Measurements from ENCODE around the gene ARHGEF1. TPM values are rescaled to one million over a fixed set of nuclear protein-coding genes. Genes with fewer than 3 reads are reported as not detected.
A peak's percentile ranks its signal among the peaks of the same experiment; 100 is the strongest.

Gene ARHGEF1
- total RNA-seq, 8 experiments from 2014 or later: 10.4 to 64.9 (median 24.2) TPM

DNA sequence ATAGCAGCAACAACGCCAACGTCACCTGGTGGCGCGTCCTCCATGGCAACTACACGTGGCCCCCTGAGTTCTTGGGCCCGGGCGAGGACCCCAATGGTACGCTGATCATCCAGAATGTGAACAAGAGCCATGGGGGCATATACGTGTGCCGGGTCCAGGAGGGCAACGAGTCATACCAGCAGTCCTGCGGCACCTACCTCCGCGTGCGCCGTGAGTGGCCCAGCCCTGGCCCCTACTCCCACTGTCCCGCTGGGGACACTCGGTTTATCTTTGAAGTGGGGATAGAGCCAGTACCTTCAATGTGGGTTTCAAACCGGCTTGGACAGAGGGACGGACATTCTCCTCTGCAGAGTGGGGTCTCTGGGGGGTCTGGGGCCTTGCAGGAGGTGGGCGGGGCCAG, 3.9 kb upstream of the ARHGEF1 start:
- Histone ChIP-seq H3K4me1 (replicated peaks in 1 of 2) (peaks cover 3 to 6% of the 10 kb centered on the region in 2 donors), H3K4me3 (no peak overlapping the region), H3K27ac (no peak overlapping the region)
- in situ Hi-C loops (cut with MboI; ENCODE audit: low pct_unique_long_range_greater_than_20kb in 2 of 9, low sequenced_read_pairs in 9 of 9, unreplicated experiment in 9 of 9): loop anchor here in 1 of 9 experiments (10.0 kb wide), 1 partner anchor 76 kb away; the partner anchor contains the start of gene RABAC1
- ATAC-seq (replicated peaks in 6 of 8): no peak
- WGBS, 10 experiments: 73% methylated on average over 3 of the region's 21 CpGs; no CpG with 5 or more reads in 9 of the 10 experiments

DNA sequence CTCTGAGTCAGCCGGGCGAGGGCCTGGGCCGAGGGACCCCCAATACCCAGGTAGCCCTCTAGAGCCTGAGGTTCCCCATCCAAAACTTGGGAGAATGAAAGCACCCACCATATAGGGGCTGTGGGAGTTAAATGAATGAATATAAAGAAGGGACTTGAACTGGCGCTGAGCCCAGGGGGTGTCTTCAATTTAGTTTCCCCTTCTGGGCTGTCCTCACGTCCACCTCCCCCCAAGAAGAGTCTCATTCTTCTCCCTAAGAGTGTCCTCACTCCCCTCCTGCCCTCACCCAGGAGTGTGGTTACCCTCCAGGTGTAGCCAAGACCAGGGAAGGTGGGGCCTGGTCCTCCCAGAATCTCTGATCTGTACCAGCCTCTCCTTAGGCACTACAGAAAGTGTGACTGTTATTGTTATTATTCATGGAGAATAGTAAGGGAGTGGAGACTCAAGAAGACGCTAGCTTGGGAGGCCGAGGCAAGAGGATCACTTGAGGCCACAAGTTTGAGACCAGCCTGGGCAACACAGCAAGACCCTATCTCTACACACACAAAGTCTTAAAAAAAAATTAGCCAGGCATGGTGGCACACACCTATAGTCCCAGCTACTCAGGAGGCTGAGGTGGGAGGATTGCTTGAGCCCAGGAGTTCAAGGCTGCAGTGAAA, 3.2 kb upstream of the ARHGEF1 start:
- WGBS, 10 experiments: 56 to 92% (median 67%) methylated on average over 1 to 3 of the region's 7 CpGs; no CpG with 5 or more reads in 6 of the 10 experiments

DNA sequence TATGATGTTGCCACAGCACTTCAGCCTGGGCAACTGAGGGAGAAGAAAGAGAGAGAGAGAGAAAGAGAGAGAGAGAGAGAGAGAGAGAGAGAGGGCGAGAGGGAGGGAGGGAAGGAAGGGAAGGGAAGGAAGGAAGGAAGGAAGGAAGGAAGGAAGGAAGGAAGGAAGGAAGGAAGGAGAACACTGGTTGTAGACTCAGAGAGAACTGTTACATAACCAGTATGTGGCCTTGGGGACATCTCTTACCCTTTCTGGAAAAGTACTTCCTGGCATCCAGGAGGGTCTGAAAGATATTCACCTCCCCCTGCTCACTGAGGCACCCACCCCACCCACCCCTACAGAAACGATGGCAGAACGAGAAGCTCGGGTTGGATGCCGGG, 2.7 kb upstream of the ARHGEF1 start:
- WGBS, 10 experiments: 40% methylated on average over 1 of the region's 5 CpGs; no CpG with 5 or more reads in 9 of the 10 experiments
- in situ Hi-C loops (cut with MboI; ENCODE audit: low pct_unique_long_range_greater_than_20kb in 2 of 9, low sequenced_read_pairs in 9 of 9, unreplicated experiment in 9 of 9): loop anchor here in 1 of 9 experiments (10.0 kb wide), 1 partner anchor 74 kb away; the partner anchor contains the start of gene RABAC1
- H3K4me1 ChIP-seq (replicated peaks in 1 of 2): peaks cover 9 to 12% of the 10 kb centered on the region in 2 donors
- H3K4me3 ChIP-seq: no peak overlapping the region
- no peak overlapping the region for H3K27ac ChIP-seq
- ATAC-seq (replicated peaks in 6 of 8): no peak

More for the DNA sequence above, 3.2 kb upstream of the ARHGEF1 start:
- in situ Hi-C loops (cut with MboI; ENCODE audit: low pct_unique_long_range_greater_than_20kb in 2 of 9, low sequenced_read_pairs in 9 of 9, unreplicated experiment in 9 of 9): loop anchor here in 2 of 9 experiments (10.0 kb wide), 1 partner anchor 75 kb away; the partner anchor contains the start of gene RABAC1 (in 2 of the 2)
- Histone ChIP-seq H3K27ac (no peak overlapping the region), H3K4me1 (replicated peaks in 1 of 2) (peaks cover 4 to 7% of the 10 kb centered on the region in 2 donors), H3K4me3 (no peak overlapping the region)
- no peak for ATAC-seq (replicated peaks in 6 of 8)

DNA sequence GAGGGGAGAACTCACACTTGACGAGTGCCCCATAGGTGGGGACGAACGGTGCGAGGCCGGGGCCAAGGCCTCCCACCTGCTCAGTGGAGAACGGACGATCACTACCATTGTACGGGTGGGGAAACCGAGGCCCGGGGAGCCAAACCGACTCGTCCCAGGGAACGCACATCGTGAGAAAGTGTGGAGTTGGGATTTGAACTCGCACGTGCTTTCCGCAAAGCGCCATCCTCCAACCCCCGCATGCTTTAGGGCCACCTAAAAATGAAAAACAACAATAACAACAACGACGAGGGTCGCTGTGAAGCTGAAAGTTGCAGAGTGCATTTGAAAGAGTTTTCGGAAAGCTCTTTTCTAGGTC, 458 bp downstream of the ARHGEF1 start:
- in situ Hi-C loops (cut with MboI; ENCODE audit: low pct_unique_long_range_greater_than_20kb in 2 of 9, low sequenced_read_pairs in 9 of 9, unreplicated experiment in 9 of 9): loop anchor here in 1 of 9 experiments (10.0 kb wide), 1 partner anchor 71 kb away; the partner anchor contains the start of gene RABAC1
- H3K4me1 ChIP-seq (replicated peaks in 1 of 2): peaks cover 9 to 12% of the 10 kb centered on the region in 2 donors
- H3K4me3 ChIP-seq: peak overlapping the region; percentile 54 to 91 (median 79)
- 0 to 6% (median 3%) methylated on average over 2 to 10 of the region's 23 CpGs; no CpG with 5 or more reads in 5 of the 10 experiments for WGBS, 10 experiments
- H3K27ac ChIP-seq: no peak overlapping the region
- no peak for ATAC-seq (replicated peaks in 6 of 8)

DNA sequence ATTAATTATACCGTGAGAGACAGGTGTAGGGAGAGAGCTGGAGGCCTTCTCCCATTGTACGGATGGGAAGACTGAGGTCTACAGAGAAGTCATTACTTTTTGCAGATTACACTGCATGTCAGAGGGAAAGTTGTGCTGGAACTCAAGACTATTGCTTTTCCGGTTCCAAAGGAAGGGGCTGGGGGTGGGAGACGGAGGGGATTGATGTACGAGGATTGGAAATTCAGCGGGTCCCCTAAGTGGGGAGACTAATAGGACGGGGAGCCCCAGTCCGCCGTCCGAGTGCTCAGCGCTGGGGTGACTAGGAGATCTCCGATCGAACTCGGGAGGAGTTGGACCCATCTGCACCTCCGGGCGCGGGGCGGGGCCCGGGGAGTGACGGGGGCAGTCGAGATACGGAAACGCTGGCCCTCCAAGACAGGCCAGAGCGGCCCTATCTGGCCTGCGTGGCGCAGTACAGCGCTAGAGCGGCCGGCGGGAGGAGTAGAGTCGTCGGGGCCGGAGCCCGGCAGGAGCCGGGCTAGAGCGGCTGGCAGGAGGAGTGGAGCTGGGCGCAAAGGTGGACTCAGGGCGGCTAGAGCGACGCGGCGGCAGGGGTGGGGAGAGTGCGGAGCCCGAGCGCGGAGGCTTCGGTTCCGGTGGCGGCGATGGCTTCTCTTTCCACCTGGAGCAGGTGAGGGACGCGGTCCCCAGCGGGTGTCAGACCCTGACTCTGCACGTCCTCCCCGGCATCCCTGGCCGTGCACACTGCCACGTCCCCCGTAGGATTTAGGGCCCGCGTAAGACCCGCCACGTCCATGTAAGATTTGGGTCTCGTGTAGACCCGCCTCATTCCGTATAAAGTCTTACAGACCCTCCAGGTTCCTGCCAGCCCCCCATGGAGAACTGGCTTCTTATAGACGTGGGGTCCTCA, 1.1 kb downstream of the ARHGEF1 start:
- Histone ChIP-seq H3K4me3 (peak overlapping the region; percentile 54 to 91 (median 79)), H3K27ac (peak overlapping the region in 1 of 2 donors; percentile 73), H3K4me1 (replicated peaks in 1 of 2) (peaks cover 9 to 12% of the 10 kb centered on the region in 2 donors)
- peak; percentile 86 to 98 (median 98) for ATAC-seq (replicated peaks in 6 of 8)
- in situ Hi-C loops (cut with MboI; ENCODE audit: low pct_unique_long_range_greater_than_20kb in 2 of 9, low sequenced_read_pairs in 9 of 9, unreplicated experiment in 9 of 9): loop anchor here in 1 of 9 experiments (10.0 kb wide), 1 partner anchor 71 kb away; the partner anchor contains the start of gene RABAC1
- WGBS, 10 experiments: 0% methylated on average over 1 to 11 of the region's 66 CpGs; no CpG with 5 or more reads in 2 of the 10 experiments

DNA sequence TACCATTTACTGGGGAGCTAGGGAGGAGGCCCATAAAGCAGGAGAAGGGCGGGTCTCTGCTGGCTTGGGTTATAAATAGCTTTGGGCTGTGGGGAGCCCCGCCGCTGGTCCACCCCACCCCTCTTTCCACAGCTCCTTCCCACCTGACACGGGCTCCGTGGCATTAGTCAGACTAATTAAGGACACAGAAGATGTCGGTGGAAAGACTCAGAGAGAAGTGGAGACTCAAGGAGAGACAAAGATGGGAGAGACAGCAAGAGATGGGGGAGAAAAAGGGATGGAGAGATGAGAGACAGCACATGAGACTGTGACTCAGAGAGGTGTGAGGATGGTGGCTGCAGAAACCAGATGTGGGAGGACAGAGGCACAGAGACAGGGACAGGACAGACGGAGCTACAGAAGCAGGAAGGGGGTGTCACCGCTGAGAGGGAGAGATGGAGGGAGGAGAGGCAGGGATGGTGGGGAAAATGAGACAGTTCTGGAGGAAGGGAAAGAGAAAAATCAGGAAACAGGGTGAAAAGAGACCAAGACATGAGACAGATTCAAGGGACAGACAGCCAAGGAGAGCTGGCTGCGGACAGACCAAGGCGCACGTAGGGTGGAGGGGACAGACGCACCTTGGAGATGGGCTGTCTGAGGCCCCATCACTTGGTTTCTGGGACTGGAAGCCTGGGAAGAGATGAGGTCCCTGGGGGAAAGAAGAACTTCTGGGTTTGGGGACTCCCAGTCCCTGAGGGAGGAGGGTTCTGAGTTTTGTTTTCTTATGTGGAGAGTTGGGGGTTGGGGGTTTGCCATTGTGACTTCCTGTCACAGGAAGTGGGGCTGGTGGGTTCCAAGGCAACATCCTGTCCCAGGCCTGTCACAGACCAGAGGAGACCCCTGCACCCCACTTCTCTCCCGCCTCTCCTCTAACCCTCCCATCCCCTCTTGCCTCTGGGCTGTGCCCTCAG, 4.1 kb downstream of the ARHGEF1 start:
- in situ Hi-C loops (cut with MboI; ENCODE audit: low pct_unique_long_range_greater_than_20kb in 2 of 9, low sequenced_read_pairs in 9 of 9, unreplicated experiment in 9 of 9): loop anchor here in 1 of 9 experiments (10.0 kb wide), 1 partner anchor 68 kb away; the partner anchor contains the start of gene RABAC1
- 35 to 87% (median 74%) methylated on average over 1 to 12 of the region's 13 CpGs; no CpG with 5 or more reads in 2 of the 10 experiments for WGBS, 10 experiments
- Histone ChIP-seq H3K4me3 (no peak overlapping the region), H3K27ac (no peak overlapping the region), H3K4me1 (replicated peaks in 1 of 2) (peaks cover 9 to 12% of the 10 kb centered on the region in 2 donors)
- peak in 2 of 8 experiments; percentile 6 to 14 for ATAC-seq (replicated peaks in 6 of 8)

DNA sequence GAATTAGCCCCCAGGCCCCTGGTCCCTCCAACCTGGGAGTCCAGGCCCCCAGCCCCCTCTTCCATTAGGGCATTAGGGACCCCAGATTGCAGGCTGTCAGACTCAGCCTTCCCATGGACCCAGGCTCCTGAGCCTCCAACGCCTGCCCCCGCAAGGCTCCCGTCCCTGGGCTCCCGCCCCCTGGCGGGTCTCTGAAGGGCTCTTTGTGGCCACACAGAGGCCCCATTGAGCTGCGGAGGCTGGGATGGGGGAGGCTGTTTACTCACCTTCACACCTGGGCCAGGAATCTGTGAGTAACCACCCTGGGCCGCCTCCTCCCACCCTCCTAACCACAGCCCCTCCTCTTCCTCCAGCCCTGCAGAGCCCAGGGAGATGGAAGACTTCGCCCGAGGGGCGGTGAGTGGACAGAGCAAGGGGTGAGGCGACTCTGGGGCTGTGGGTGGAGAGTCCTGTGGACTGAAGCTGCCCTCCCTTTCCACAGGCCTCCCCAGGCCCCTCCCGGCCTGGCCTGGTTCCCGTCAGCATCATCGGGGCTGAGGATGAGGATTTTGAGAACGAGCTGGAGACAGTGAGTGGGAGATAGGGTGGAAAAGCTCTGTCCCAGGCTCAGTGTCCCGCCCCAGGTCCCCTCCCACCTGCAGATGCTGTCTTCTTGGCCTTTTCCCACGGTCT, 4.9 kb downstream of the ARHGEF1 start:
- Histone ChIP-seq H3K4me3 (no peak overlapping the region), H3K4me1 (replicated peaks in 1 of 2) (peaks cover 9 to 12% of the 10 kb centered on the region in 2 donors), H3K27ac (no peak overlapping the region)
- in situ Hi-C loops (cut with MboI; ENCODE audit: low pct_unique_long_range_greater_than_20kb in 2 of 9, low sequenced_read_pairs in 9 of 9, unreplicated experiment in 9 of 9): loop anchor here in 1 of 9 experiments (10.0 kb wide), 1 partner anchor 67 kb away; the partner anchor contains the start of gene RABAC1
- WGBS, 10 experiments: 60 to 71% methylated on average over 1 to 10 of the region's 17 CpGs; no CpG with 5 or more reads in 8 of the 10 experiments
- ATAC-seq (replicated peaks in 6 of 8): peak in 2 of 8 experiments; percentile 35 to 39

DNA sequence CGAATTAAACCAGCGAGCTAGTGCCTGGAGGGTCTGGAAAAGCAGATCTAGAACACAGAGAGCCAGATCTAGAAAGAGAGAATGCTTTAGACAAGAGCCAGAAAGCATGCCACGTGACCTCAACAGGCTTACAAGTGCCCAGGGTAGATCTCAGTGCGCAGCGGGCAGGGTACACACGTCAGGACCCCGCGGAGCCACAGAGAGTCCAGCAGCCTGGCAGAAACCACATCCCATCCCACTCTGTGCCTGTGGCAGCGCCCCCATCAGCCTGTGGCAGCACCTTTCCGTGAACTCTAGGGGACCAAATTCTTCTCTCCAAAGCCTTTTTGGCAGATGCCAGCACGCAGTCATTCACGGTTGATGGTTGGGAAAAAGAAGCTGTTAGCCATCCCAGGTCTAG, 5.9 kb downstream of the ARHGEF1 start:
- 80 to 100% (median 86%) methylated on average over 1 to 2 of the region's 12 CpGs; no CpG with 5 or more reads in 6 of the 10 experiments for WGBS, 10 experiments
- in situ Hi-C loops (cut with MboI; ENCODE audit: low pct_unique_long_range_greater_than_20kb in 2 of 9, low sequenced_read_pairs in 9 of 9, unreplicated experiment in 9 of 9): loop anchor here in 1 of 9 experiments (10.0 kb wide), 1 partner anchor 66 kb away; the partner anchor contains the start of gene RABAC1
- Histone ChIP-seq H3K4me3 (no peak overlapping the region), H3K27ac (no peak overlapping the region), H3K4me1 (replicated peaks in 1 of 2) (peaks cover 6% of the 10 kb centered on the region in 2 donors)
- ATAC-seq (replicated peaks in 6 of 8): no peak

DNA sequence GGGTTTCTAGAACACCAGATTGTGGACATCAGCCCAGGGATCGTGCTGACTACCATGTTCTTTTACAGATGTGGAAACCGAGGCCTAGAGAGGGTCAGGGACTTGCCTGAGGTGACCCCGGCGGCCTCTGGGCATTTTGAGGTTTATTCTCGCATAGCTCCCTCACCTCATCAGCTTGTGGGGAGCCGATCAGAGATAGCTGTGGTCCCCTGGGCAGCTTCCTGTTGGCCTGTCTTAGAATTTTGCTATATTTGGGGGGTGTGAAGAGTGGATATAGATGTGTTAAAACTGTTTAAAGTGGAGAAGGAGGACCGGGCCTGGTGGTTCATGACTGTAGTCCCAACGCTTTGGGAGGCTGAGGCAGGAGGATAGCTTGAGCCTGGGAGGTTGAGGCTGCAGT, 6.9 kb downstream of the ARHGEF1 start:
- 90 to 100% (median 98%) methylated on average over 1 to 4 of the region's 8 CpGs; no CpG with 5 or more reads in 4 of the 10 experiments for WGBS, 10 experiments
- in situ Hi-C loops (cut with MboI; ENCODE audit: low pct_unique_long_range_greater_than_20kb in 2 of 9, low sequenced_read_pairs in 9 of 9, unreplicated experiment in 9 of 9): loop anchor here in 1 of 9 experiments (10.0 kb wide), 1 partner anchor 65 kb away; the partner anchor contains the start of gene RABAC1

DNA sequence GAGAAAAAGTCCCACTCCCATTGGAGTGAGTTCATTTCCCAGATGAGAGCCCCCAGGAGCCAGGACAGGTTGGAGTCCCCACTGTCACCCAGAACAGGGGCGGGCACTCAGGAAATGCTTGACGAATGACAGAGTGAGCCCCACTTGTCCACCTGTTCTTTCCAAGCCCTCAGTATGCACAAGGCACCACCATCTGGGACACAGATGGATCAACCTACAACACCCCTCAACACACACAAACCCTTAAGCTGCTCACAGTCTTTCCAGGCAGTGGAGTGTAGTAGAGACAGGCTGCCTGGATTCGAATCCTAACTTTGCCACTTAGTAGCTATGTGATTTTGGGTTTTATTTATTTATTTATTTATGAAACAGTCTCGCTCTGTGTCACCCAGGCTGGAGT, 8.0 kb downstream of the ARHGEF1 start:
- 79 to 100% (median 92%) methylated on average over 2 to 4 of the region's 4 CpGs; no CpG with 5 or more reads in 5 of the 10 experiments for WGBS, 10 experiments
- H3K4me1 ChIP-seq (replicated peaks in 1 of 2): no peaks in the 10 kb centered on the region
- in situ Hi-C loops (cut with MboI; ENCODE audit: low pct_unique_long_range_greater_than_20kb in 2 of 9, low sequenced_read_pairs in 9 of 9, unreplicated experiment in 9 of 9): no loop called here
- no peak overlapping the region for H3K4me3 ChIP-seq
- no peak overlapping the region for H3K27ac ChIP-seq
- no peak for ATAC-seq (replicated peaks in 6 of 8)

More for the DNA sequence above, 6.9 kb downstream of the ARHGEF1 start:
- ATAC-seq (replicated peaks in 6 of 8): no peak
- peaks cover 4% of the 10 kb centered on the region in 2 donors for H3K4me1 ChIP-seq (replicated peaks in 1 of 2)
- H3K27ac ChIP-seq: no peak overlapping the region
- no peak overlapping the region for H3K4me3 ChIP-seq

DNA sequence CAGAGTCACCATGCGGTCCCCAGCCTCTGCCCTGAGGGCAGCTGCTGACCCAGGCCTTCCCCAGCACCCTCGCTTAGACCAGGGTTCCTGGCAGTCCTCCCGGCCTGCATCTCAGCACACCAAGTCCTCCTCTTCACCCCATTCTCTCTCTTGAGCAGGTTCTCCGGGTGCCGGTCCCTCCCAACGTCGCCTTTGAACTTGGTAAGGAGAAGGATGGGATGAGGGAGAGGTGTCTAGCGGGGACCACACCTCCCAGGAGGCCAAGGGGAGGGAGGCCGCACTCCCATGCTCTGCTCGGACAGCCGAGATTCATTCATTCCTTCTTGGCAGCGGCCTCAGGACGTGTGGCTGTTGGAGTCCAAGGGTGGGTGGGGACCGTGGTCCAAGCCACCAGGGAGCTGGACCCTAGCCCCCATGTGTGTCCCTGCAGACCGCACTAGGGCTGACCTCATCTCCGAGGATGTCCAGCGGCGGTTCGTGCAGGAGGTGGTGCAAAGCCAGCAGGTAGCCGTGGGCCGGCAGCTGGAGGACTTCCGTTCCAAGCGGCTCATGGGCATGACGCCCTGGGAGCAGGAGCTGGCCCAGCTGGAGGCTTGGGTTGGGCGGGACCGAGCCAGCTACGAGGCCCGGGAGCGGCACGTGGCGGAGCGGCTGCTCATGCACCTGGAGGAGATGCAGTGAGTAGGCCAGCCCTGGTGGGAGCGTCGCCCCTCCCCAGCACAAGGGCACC, 9.4 kb downstream of the ARHGEF1 start:
- no peak overlapping the region for H3K4me3 ChIP-seq
- no peak overlapping the region for H3K27ac ChIP-seq
- no peaks in the 10 kb centered on the region for H3K4me1 ChIP-seq (replicated peaks in 1 of 2)
- 80 to 93% (median 88%) methylated on average over 2 to 5 of the region's 34 CpGs; no CpG with 5 or more reads in 6 of the 10 experiments for WGBS, 10 experiments
- ATAC-seq (replicated peaks in 6 of 8): no peak
- in situ Hi-C loops (cut with MboI; ENCODE audit: low pct_unique_long_range_greater_than_20kb in 2 of 9, low sequenced_read_pairs in 9 of 9, unreplicated experiment in 9 of 9): no loop called here
